ENCODE data around the gene TAPT1. TPM values are rescaled to one million over a fixed set of nuclear protein-coding genes. Genes with fewer than 3 reads are reported as not detected.
A peak's percentile ranks its signal among the peaks of the same experiment; 100 is the strongest.
"Not testable (repeated sequence)": the region's sequence is repeated elsewhere in the genome, so short reads cannot be mapped to it uniquely, and the experiment has no call there.

The TAPT1 gene
- polyA plus RNA-seq, 1 donor from 2014 or later = 21.8 TPM

GRCh38 chr4:16212138-16212782 lies 14.0 kb downstream of the TAPT1 start:
- H3K27me3 Mint-ChIP-seq = no peaks in the 10 kb centered on the region
- H3K4me1 Mint-ChIP-seq = peaks cover 12 to 28% (median 24%) of the 10 kb centered on the region in 3 donors
- H3K27ac Mint-ChIP-seq = peak overlapping the region in 1 of 3 donors; percentile 43
- no peaks in the 10 kb centered on the region for H3K9me3 Mint-ChIP-seq
- H3K4me3 Mint-ChIP-seq = no peak overlapping the region
- H3K36me3 Mint-ChIP-seq = peaks cover 6% of the 10 kb centered on the region

- Mint-ChIP-seq H3K36me3 (peaks cover 4% of the 10 kb centered on the region), H3K4me1 (peaks cover 14 to 22% (median 16%) of the 10 kb centered on the region in 3 donors), H3K9me3 (no peaks in the 10 kb centered on the region), H3K4me3 (no peak overlapping the region), H3K27ac (peak overlapping the region in 1 of 3 donors; percentile 3), H3K27me3 (no peaks in the 10 kb centered on the region)
These were observed 18.9 kb downstream of the TAPT1 start for GRCh38 chr4:16207409-16207808.

DNA sequence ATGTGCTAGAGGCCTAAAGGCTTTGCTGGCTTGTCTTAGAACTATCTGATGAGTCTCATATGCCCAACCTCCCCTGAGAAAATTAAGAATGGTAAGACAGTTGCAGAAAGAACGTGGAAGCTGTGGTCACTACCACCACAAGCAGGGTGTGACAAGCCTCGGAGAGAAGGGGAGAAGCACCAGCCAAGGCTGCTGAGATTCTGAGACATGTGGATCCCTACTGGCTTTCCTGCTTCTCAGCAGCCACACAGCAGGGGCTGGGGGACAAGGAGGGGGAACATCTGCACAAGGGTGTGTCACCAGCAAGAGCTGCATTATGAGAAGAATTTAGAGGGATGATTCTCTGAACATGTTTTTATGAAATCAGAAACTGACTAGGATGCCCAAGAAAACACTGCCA lies 19.4 kb downstream of the TAPT1 start:
- Mint-ChIP-seq H3K27me3 (no peaks in the 10 kb centered on the region), H3K9me3 (no peaks in the 10 kb centered on the region), H3K27ac (peak overlapping the region in 1 of 3 donors; percentile 3), H3K4me1 (peaks cover 12 to 22% (median 14%) of the 10 kb centered on the region in 3 donors), H3K36me3 (peaks cover 4% of the 10 kb centered on the region), H3K4me3 (no peak overlapping the region)

GRCh38 chr4:16206301-16206700 lies 20.0 kb downstream of the TAPT1 start:
- H3K4me1 Mint-ChIP-seq = peaks cover 11 to 22% (median 14%) of the 10 kb centered on the region in 3 donors
- H3K27me3 Mint-ChIP-seq = no peaks in the 10 kb centered on the region
- peaks cover 4% of the 10 kb centered on the region for H3K36me3 Mint-ChIP-seq
- H3K9me3 Mint-ChIP-seq = no peaks in the 10 kb centered on the region
- H3K27ac Mint-ChIP-seq = no peak overlapping the region
- no peak overlapping the region for H3K4me3 Mint-ChIP-seq

DNA sequence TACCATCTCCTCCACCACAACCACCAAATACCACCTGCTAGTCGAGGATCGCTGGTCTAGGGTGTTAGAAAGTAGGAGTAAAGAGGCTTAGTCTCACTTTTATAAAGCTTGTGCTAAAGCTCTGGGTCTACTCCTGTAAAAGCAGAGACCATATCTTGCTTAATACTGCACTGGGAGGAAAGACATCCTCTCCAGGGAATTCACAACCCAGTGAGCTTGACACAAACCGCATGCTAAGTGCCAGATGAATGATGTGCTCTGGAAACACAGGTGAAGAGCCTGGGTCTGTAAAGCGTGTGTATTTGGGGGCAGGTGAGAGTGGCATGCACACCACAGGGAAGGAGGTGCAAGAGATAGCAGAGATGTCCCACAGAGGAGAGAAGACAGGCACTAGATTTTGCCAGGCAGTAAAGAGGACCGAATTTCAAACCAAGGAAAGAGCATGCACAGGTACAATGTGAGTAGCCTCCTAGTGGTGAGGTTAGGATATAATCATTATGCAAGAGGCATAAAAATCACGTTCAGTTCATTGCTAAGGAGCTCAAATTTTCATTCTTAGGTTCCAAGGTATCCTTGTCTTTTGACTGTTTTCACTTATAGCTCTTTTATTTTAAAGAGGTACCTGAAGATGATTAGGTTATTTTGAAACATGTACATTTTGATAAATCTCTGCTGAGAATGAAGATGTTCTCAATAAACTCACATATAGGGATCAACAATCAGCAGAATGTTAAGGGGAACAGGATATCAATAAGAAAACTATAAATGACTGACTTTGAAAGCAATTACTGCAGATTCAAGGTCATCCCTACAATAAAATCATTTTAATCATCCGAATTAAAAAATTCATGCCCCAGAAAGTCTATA lies 20.7 kb downstream of the TAPT1 start:
- H3K4me3 Mint-ChIP-seq = peak overlapping the region in 1 of 4 donors; percentile 35
- H3K9me3 Mint-ChIP-seq = no peaks in the 10 kb centered on the region
- no peaks in the 10 kb centered on the region for H3K27me3 Mint-ChIP-seq
- no peak overlapping the region for H3K27ac Mint-ChIP-seq
- peaks cover 4% of the 10 kb centered on the region for H3K36me3 Mint-ChIP-seq
- H3K4me1 Mint-ChIP-seq = peaks cover 11 to 22% (median 14%) of the 10 kb centered on the region in 3 donors

DNA sequence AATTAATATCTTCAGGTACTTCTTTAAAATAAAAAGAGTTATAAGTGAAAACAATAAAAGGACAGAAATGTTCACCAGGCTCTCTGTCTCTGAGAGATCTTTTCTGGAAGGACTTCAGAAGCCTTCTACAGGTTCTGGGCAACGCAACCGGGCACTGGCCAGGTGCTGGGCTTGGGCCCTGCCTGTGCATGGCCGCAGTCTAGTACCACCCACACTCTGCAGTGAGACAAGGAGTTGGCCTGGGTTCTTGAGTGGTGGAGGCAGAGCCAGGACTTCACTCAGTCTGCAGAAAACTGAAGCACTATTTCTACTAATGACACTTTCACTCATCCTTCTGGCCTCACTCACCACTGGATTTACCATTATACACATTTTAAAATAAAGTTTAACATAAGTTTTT lies 21.8 kb downstream of the TAPT1 start:
- no peak overlapping the region for H3K27ac Mint-ChIP-seq
- H3K4me3 Mint-ChIP-seq = no peak overlapping the region
- no peaks in the 10 kb centered on the region for H3K27me3 Mint-ChIP-seq
- peaks cover 11 to 22% (median 14%) of the 10 kb centered on the region in 3 donors for H3K4me1 Mint-ChIP-seq
- no peaks in the 10 kb centered on the region for H3K9me3 Mint-ChIP-seq
- peaks cover 4% of the 10 kb centered on the region for H3K36me3 Mint-ChIP-seq

- no peak overlapping the region for H3K27ac Mint-ChIP-seq
- H3K27me3 Mint-ChIP-seq = no peaks in the 10 kb centered on the region
- no peak overlapping the region for H3K4me3 Mint-ChIP-seq
- peaks cover 4% of the 10 kb centered on the region for H3K36me3 Mint-ChIP-seq
- peaks cover 11 to 22% (median 14%) of the 10 kb centered on the region in 3 donors for H3K4me1 Mint-ChIP-seq
- no peaks in the 10 kb centered on the region for H3K9me3 Mint-ChIP-seq
These were observed 23.2 kb downstream of the TAPT1 start for GRCh38 chr4:16203083-16203482.

GRCh38 chr4:16202598-16202997 lies 23.7 kb downstream of the TAPT1 start:
- Mint-ChIP-seq H3K4me1 (peaks cover 11 to 22% (median 14%) of the 10 kb centered on the region in 3 donors), H3K27ac (no peak overlapping the region)

DNA sequence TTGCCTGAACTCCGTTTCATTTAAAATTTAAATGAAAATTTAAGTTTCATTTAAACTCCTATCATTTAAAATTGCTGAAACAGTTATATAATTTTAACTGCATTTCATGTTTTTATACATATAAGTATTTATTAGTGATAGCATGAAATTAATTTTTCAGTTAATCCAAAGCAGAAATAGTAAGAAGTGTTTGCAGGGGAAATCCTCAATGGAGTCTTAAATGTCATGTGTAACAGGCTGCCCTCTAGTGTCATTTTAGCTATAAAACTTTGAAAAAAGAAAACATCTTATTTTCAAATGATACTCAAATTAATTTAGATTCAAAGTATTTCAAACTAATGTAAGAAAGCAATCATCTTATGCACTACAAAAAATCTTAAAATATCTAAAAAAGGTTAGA lies 27.2 kb downstream of the TAPT1 start:
- Mint-ChIP-seq H3K9me3 (no peaks in the 10 kb centered on the region), H3K36me3 (no peaks in the 10 kb centered on the region), H3K27ac (no peak overlapping the region), H3K4me1 (peaks cover 9 to 13% (median 10%) of the 10 kb centered on the region in 3 donors), H3K27me3 (no peaks in the 10 kb centered on the region), H3K4me3 (no peak overlapping the region)

More at GRCh38 chr4:16202598-16202997, 23.7 kb downstream of the TAPT1 start:
- Mint-ChIP-seq H3K9me3 (no peaks in the 10 kb centered on the region), H3K4me3 (no peak overlapping the region), H3K36me3 (peaks cover 3% of the 10 kb centered on the region), H3K27me3 (no peaks in the 10 kb centered on the region)

- Mint-ChIP-seq H3K9me3 (no peaks in the 10 kb centered on the region), H3K4me1 (peaks cover 6 to 12% (median 10%) of the 10 kb centered on the region in 3 donors), H3K4me3 (no peak overlapping the region), H3K36me3 (peaks cover 2% of the 10 kb centered on the region), H3K27me3 (no peaks in the 10 kb centered on the region), H3K27ac (no peak overlapping the region)
These were observed 28.2 kb downstream of the TAPT1 start for GRCh38 chr4:16197876-16198665.

GRCh38 chr4:16196482-16197393 lies 29.5 kb downstream of the TAPT1 start:
- H3K36me3 Mint-ChIP-seq = peaks cover 3% of the 10 kb centered on the region
- H3K27ac Mint-ChIP-seq = no peak overlapping the region
- H3K4me3 Mint-ChIP-seq = peak overlapping the region in 1 of 4 donors; percentile 10
- H3K4me1 Mint-ChIP-seq = peaks cover 6 to 12% (median 10%) of the 10 kb centered on the region in 3 donors
- H3K27me3 Mint-ChIP-seq = no peaks in the 10 kb centered on the region
- H3K9me3 Mint-ChIP-seq = no peaks in the 10 kb centered on the region

GRCh38 chr4:16195209-16195608 lies 31.1 kb downstream of the TAPT1 start:
- Mint-ChIP-seq H3K4me1 (peaks cover 6 to 12% (median 10%) of the 10 kb centered on the region in 3 donors), H3K27ac (peak overlapping the region in 1 of 3 donors; percentile 0), H3K4me3 (no peak overlapping the region), H3K27me3 (no peaks in the 10 kb centered on the region), H3K36me3 (peaks cover 4% of the 10 kb centered on the region), H3K9me3 (no peaks in the 10 kb centered on the region)

DNA sequence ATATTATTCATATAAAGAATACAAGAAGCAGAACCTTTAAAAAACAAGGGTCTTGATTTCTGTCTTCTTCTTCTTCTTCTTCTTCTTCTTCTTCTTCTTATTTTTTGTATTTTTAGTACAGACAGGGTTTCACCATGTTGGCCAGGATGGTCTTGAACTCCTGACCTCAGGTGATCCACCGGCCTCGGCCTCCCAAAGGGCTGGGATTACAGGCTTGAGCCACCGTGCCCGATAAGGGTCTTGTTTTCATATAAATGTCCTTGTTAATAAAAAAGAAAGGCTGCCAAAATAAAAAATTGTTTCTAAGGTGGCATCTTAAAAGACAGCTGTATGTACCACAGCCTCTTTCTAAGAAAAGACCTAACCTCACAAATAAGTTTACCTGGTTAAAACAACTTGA lies 31.5 kb downstream of the TAPT1 start:
- not testable (repeated sequence) for H3K36me3 Mint-ChIP-seq, H3K27me3 Mint-ChIP-seq, H3K4me3 Mint-ChIP-seq, H3K27ac Mint-ChIP-seq, H3K9me3 Mint-ChIP-seq
- peaks cover 6 to 12% (median 10%) of the 10 kb centered on the region in 3 donors for H3K4me1 Mint-ChIP-seq

GRCh38 chr4:16194214-16194613 lies 32.1 kb downstream of the TAPT1 start:
- Mint-ChIP-seq H3K27ac (no peak overlapping the region), H3K36me3 (peaks cover 4% of the 10 kb centered on the region), H3K4me3 (no peak overlapping the region), H3K4me1 (peaks cover 6 to 12% (median 10%) of the 10 kb centered on the region in 3 donors), H3K9me3 (no peaks in the 10 kb centered on the region), H3K27me3 (no peaks in the 10 kb centered on the region)

All from IgD-negative memory B cell (primary cell).